ENCODE data around the gene TMEM86B. TPM values are rescaled to one million over a fixed set of nuclear protein-coding genes. Genes with fewer than 3 reads are reported as not detected.

Gene TMEM86B
- total RNA-seq, 3 donors from 2014 or later (not counting 1 experiment from before 2014, with no cell fraction given), result 12.6 to 14.7 (median 14.6) TPM

DNA sequence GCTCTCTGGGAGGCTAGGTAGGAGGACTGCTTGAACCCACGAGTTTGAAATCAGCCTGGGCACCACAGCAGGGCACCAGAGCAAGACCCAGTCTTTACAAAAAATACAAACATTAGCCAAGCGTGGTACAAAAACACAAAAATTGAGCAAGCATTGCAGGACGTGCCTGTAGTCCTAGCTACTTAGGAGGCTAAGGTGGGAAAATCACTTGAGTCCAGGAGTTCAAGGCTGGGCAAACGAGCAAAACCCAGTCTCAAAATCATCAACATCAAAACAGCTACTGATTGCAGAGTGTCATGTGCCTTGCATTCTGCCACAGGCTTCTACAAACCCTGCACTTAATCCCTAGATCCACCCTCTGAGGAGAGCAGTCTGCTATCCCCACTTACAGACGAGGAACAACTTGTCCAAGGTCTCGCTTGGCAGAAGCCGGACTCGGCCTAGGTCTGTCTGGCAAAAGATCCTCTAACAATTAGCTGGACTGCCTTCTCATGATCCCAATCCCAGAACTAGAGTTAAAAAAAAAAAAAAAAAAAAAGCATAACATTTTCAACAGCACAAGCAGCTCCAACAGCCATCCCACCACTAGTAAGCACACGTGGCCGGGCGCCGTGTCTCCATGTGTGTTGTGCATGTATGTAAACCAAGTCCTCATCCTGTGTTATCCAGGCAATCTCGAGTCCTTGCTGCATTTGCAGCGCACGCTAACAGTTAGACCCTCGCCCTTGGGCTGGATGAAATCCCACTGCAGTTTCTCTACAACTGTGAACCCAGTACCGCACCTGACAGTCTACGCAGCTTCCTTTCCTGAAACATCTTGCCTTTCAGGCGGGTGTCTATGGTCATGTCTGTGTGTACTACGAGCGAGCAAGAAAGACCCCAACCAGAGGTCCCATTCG lies 28.2 kb upstream of the TMEM86B start:
- peak in 1 of 2 donors; percentile 43 for DNase-seq
- Histone ChIP-seq H3K36me3 (ENCODE audit: control insufficient read depth, insufficient read depth, low read length) (no peaks in the 10 kb centered on the region), H3K27ac (ENCODE audit: low read length) (peak overlapping the region; percentile 92), H3K4me3 (ENCODE audit: low read length) (peak overlapping the region; percentile 91), H3K27me3 (ENCODE audit: control insufficient read depth, insufficient read depth, low read length) (no peaks in the 10 kb centered on the region), H3K4me1 (ENCODE audit: control insufficient read depth, insufficient read depth, low read length) (peaks cover 76% of the 10 kb centered on the region), H3K9me3 (ENCODE audit: control insufficient read depth, insufficient read depth, low read length) (no peaks in the 10 kb centered on the region)
- TF ChIP-seq, protein P1, sequence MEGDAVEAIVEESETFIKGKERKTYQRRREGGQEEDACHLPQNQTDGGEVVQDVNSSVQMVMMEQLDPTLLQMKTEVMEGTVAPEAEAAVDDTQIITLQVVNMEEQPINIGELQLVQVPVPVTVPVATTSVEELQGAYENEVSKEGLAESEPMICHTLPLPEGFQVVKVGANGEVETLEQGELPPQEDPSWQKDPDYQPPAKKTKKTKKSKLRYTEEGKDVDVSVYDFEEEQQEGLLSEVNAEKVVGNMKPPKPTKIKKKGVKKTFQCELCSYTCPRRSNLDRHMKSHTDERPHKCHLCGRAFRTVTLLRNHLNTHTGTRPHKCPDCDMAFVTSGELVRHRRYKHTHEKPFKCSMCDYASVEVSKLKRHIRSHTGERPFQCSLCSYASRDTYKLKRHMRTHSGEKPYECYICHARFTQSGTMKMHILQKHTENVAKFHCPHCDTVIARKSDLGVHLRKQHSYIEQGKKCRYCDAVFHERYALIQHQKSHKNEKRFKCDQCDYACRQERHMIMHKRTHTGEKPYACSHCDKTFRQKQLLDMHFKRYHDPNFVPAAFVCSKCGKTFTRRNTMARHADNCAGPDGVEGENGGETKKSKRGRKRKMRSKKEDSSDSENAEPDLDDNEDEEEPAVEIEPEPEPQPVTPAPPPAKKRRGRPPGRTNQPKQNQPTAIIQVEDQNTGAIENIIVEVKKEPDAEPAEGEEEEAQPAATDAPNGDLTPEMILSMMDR (IDR thresholded peaks at IDR 0.05), result no peak
- H3K36me3 Mint-ChIP-seq, result no peaks in the 10 kb centered on the region
- peak overlapping the region; percentile 93 to 98 for H3K27ac Mint-ChIP-seq
- ATAC-seq, result no peak
- 22% methylated on average over 22 of the region's 22 CpGs for WGBS (ENCODE audit: insufficient coverage)
- H3K27me3 Mint-ChIP-seq (ENCODE audit: low read depth in 2 of 2), result no peaks in the 10 kb centered on the region
- intact Hi-C loops (cut with micrococcal nuclease), result loop anchor here (10.0 kb wide), 1 partner anchor 342 kb away; no protein-coding TSS in a partner anchor
- H3K9me3 Mint-ChIP-seq, result no peaks in the 10 kb centered on the region
- H3K4me3 Mint-ChIP-seq, result peak overlapping the region; percentile 98
- peaks cover 66 to 70% of the 10 kb centered on the region in 2 donors for H3K4me1 Mint-ChIP-seq

DNA sequence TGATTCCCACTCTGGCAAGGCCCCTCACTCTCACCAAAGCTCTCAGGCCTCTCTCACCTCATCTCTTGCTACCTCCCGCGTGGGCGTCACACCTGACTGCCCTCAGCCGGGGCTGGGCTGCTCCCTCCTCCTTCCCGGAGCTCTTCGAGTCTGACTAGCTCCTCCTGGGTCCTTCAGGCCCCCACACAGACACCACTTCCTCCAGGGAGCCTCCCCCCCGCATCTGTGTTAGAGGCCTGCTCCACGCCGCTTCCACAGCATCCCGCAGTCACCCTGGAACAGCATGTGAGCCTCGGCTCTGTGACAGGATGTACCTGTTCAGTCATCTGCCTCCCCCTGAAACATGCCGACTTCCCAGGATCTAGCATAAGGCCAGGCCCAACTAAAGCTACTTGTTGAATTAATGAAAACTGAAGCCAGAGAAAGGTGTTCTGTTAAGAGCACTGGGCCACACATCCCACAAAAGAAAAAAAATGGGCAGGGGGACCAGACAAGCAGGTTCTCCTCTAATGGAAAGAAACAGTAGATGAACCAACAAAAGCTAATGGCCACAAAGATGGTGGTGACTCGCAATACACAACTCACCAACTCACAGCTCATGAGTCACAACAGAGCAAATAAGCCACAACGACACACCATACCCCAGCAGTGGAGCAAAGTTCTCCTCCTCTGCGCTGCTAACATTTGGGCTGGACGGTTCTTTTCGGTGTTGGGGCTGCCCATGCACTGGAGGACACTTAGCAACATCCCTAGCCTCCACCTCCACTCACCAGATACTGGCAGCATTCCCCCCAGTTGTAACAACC lies 27.3 kb upstream of the TMEM86B start:
- peak overlapping the region; percentile 98 for H3K4me3 Mint-ChIP-seq
- peaks cover 76 to 79% of the 10 kb centered on the region in 2 donors for H3K4me1 Mint-ChIP-seq
- H3K27ac ChIP-seq (ENCODE audit: low read length), result peak overlapping the region; percentile 92
- H3K27me3 Mint-ChIP-seq (ENCODE audit: low read depth in 2 of 2), result no peaks in the 10 kb centered on the region
- H3K36me3 ChIP-seq (ENCODE audit: control insufficient read depth, insufficient read depth, low read length), result no peaks in the 10 kb centered on the region
- TF ChIP-seq, protein P1 (IDR thresholded peaks at IDR 0.05), result no peak
- ATAC-seq, result no peak
- intact Hi-C loops (cut with micrococcal nuclease), result loop anchor here (10.0 kb wide), 1 partner anchor 341 kb away; no protein-coding TSS in a partner anchor
- 14% methylated on average over 17 of the region's 17 CpGs for WGBS (ENCODE audit: insufficient coverage)
- no peaks in the 10 kb centered on the region for H3K9me3 ChIP-seq (ENCODE audit: control insufficient read depth, insufficient read depth, low read length)
- no peaks in the 10 kb centered on the region for H3K27me3 ChIP-seq (ENCODE audit: control insufficient read depth, insufficient read depth, low read length)
- no peaks in the 10 kb centered on the region for H3K9me3 Mint-ChIP-seq
- peak overlapping the region; percentile 58 for H3K4me3 ChIP-seq (ENCODE audit: low read length)
- H3K27ac Mint-ChIP-seq, result peak overlapping the region; percentile 93 to 98
- H3K36me3 Mint-ChIP-seq, result no peaks in the 10 kb centered on the region
- peaks cover 86% of the 10 kb centered on the region for H3K4me1 ChIP-seq (ENCODE audit: control insufficient read depth, insufficient read depth, low read length)
- peak in 1 of 2 donors; percentile 64 for DNase-seq

DNA sequence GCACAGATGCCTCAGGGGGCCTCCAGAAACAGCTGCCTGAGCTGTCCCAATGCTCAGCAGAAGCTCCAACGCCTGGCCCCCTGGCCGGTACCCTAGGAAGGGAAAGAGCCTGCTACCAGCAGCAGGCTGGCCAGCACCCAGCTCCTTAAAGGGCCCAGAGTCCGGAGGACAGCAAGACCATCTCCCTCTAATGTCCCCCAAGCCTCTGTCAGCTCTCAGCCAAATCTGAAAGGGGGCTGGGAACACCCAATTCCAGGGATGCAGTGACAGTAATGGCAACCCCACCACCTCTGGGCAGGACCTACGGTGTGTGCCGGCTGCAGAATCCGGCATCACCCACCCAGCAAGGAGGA lies 26.0 kb upstream of the TMEM86B start:
- ATAC-seq (no peak), DNase-seq (no peak)
- peaks cover 78 to 83% of the 10 kb centered on the region in 2 donors for H3K4me1 Mint-ChIP-seq

More for the DNA sequence above, 26.0 kb upstream of the TMEM86B start:
- peaks cover 4% of the 10 kb centered on the region for H3K36me3 ChIP-seq (ENCODE audit: control insufficient read depth, insufficient read depth, low read length)
- H3K9me3 ChIP-seq (ENCODE audit: control insufficient read depth, insufficient read depth, low read length), result no peaks in the 10 kb centered on the region
- WGBS (ENCODE audit: insufficient coverage), result under 1% methylated on average over 6 of the region's 6 CpGs
- Mint-ChIP-seq H3K4me3 (peak overlapping the region; percentile 98), H3K27ac (peak overlapping the region; percentile 93 to 98), H3K36me3 (no peaks in the 10 kb centered on the region), H3K9me3 (no peaks in the 10 kb centered on the region), H3K27me3 (ENCODE audit: low read depth in 2 of 2) (no peaks in the 10 kb centered on the region)
- H3K4me3 ChIP-seq (ENCODE audit: low read length), result peak overlapping the region; percentile 58
- TF ChIP-seq, protein P1 (IDR thresholded peaks at IDR 0.05), result no peak
- H3K27me3 ChIP-seq (ENCODE audit: control insufficient read depth, insufficient read depth, low read length), result no peaks in the 10 kb centered on the region
- peak overlapping the region; percentile 92 for H3K27ac ChIP-seq (ENCODE audit: low read length)
- peaks cover 91% of the 10 kb centered on the region for H3K4me1 ChIP-seq (ENCODE audit: control insufficient read depth, insufficient read depth, low read length)
- intact Hi-C loops (cut with micrococcal nuclease), result loop anchor here (10.0 kb wide), 1 partner anchor 340 kb away; no protein-coding TSS in a partner anchor
